Upper lobe of left lung (tissue), 4 donors: ENCODE results near the gene PGRMC2.

ENCODE experiments used
- CTCF ChIP-seq, 6 experiments: fragments of 450-650 bp in 4 of 6; fragments of 200-600 bp in 2 of 6; sonication (generic) in 2 of 6; IDR thresholded peaks; one replicate each; pipeline ENCODE4 v1.5.1; 2016 to 2019; ENCODE audit warnings: antibody characterized with exemption in 6 of 6
- POLR2AphosphoS5 ChIP-seq, 2 donors: sonication (generic); formaldehyde crosslinking; IDR thresholded peaks; one replicate each; pipeline ENCODE4 v1.5.1; 2017; ENCODE audit warnings: antibody characterized with exemption in 2 of 2

- TF ChIP-seq CTCF (IDR thresholded peaks at IDR 0.05) (no peak), POLR2AphosphoS5 (IDR thresholded peaks at IDR 0.05) (no peak)
Measured at GRCh38 chr4:128279624-128280225, 7.9 kb downstream of the PGRMC2 start.
